Suprapubic skin (tissue), 4 donors: ENCODE measurements around the gene CYP46A1. TPM values are rescaled to one million over a fixed set of nuclear protein-coding genes. Genes with fewer than 3 reads are reported as not detected.

ENCODE experiments used
- DNase-seq, 2 donors: peaks; one replicate each; pipeline ENCODE4 v3.0.0-alpha.2; 2019; ENCODE audit warnings: low spot score in 2 of 2
- H3K27ac ChIP-seq: fragments of 200-600 bp; sonication (generic); one replicate; pipeline ENCODE4 v1.5.1; 2019
- H3K27me3 ChIP-seq: fragments of 200-600 bp; sonication (generic); one replicate; pipeline ENCODE4 v1.5.1; 2019
- H3K36me3 ChIP-seq: fragments of 200-600 bp; sonication (generic); one replicate; pipeline ENCODE4 v1.5.1; 2019
- H3K4me1 ChIP-seq: fragments of 200-600 bp; sonication (generic); one replicate; pipeline ENCODE4 v1.5.1; 2019
- H3K4me3 ChIP-seq: fragments of 200-600 bp; sonication (generic); one replicate; pipeline ENCODE4 v1.5.1; 2019; ENCODE audit warnings: mild to moderate bottlenecking
- H3K9me3 ChIP-seq: fragments of 200-600 bp; sonication (generic); one replicate; pipeline ENCODE4 v1.5.1; 2019
- CTCF ChIP-seq, 2 donors: fragments of 200-600 bp in 1 of 2; fragments of 450-650 bp in 1 of 2; sonication (generic) in 1 of 2; IDR thresholded peaks; one replicate each; pipeline ENCODE4 v1.5.1; 2016 to 2019; ENCODE audit warnings: antibody characterized with exemption in 2 of 2, mild to moderate bottlenecking in 1 of 2, moderate library complexity in 1 of 2
- EP300 ChIP-seq: sonication (generic); formaldehyde crosslinking; IDR thresholded peaks from one replicate; pipeline ENCODE4 v1.6.1; 2017; ENCODE audit warnings: antibody characterized with exemption
- POLR2A ChIP-seq, 2 donors: fragments of 450-650 bp; IDR thresholded peaks; one replicate each; pipeline ENCODE4 v1.6.1; 2017; ENCODE audit warnings: antibody characterized with exemption in 2 of 2, mild to moderate bottlenecking in 2 of 2, moderate library complexity in 2 of 2
- POLR2AphosphoS5 ChIP-seq, 3 donors: sonication (generic); formaldehyde crosslinking; IDR thresholded peaks; one replicate each; pipeline ENCODE4 v1.6.1; 2017; ENCODE audit warnings: antibody characterized with exemption in 3 of 3
- WGBS: methylation state at CpG from one replicate; pipeline ENCODE4 v1.1.5; 2018; 5-methylcytosine and 5-hydroxymethylcytosine counted together
- total RNA-seq, 4 donors: library from RNA; depleted of rRNA; stranded (reverse); fragments of >200 nt; gene quantifications; one replicate each; pipeline ENCODE4 v1.1.0, GENCODE V29; 2016

CYP46A1 gene
- total RNA-seq, 4 donors from 2014 or later: 0.47 to 2.0 (median 1.0) TPM; not detected in 1

- TF ChIP-seq EP300 (no peak), CTCF (IDR thresholded peaks at IDR 0.05) (no peak), POLR2A (IDR thresholded peaks at IDR 0.05) (no peak), POLR2AphosphoS5 (IDR thresholded peaks at IDR 0.05) (no peak)
- H3K27ac ChIP-seq: no peak overlapping the region
- no peaks in the 10 kb centered on the region for H3K27me3 ChIP-seq
- no peaks in the 10 kb centered on the region for H3K9me3 ChIP-seq
- WGBS: 96% methylated on average over 4 of the region's 9 CpGs
- H3K4me1 ChIP-seq: no peaks in the 10 kb centered on the region
- DNase-seq: no peak
- H3K4me3 ChIP-seq: no peak overlapping the region
- H3K36me3 ChIP-seq: peaks cover 3% of the 10 kb centered on the region
Measured at GRCh38 chr14:99667821-99668220, 16.3 kb upstream of the CYP46A1 start.

DNA sequence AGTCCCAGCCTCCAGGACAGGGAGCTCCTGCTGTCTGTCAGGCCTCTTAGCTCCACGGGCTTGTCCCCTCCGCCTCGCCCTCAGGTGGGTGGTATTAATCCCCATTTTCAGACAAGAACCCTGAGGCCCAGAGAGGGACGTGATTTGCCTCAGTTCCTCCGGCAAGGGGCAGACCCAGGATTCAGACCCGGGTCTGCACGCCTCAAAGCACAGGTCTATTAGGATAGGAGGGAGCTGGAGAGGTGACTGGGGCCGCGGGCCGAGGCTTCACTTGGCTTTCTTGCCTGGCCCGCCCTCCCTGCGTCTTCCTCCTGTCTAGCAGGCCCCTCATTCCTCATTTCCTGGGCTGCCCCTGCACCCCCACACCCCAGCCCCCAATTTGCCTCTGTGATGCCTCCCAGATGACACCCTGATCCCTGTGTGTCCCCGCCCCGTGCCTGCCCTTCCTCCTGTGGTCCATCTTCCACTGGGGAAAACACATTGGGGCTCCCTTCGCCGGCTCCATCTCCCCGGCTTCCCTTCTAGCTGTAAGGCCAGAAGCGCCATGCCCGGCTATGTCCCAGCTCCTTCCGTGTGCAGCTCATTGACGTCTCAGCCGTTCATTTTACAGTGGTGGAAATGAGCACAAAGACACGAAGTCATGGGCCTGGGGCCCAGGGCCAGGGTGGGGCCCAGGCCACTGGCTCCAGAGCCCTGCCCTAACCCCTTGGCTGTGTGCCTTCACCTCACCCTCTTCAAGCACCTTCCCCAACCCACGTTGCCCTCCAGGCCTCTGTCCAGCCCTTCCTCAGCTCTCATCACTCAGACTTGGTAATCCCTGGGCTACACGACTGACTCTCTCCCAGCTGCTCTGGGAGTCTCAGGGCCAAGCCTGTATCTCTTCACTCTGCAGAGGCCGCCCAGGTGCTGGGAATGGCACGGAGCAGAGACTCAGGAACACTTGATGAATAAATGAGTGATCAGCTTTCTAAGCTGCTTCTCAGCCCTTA lies 15.5 kb upstream of the CYP46A1 start:
- peaks cover 3% of the 10 kb centered on the region for H3K36me3 ChIP-seq
- no peak overlapping the region for H3K27ac ChIP-seq
- no peak for DNase-seq
- no peaks in the 10 kb centered on the region for H3K27me3 ChIP-seq
- WGBS: 80% methylated on average over 19 of the region's 27 CpGs
- no peak overlapping the region for H3K4me3 ChIP-seq
- H3K9me3 ChIP-seq: no peaks in the 10 kb centered on the region
- H3K4me1 ChIP-seq: no peaks in the 10 kb centered on the region
- TF ChIP-seq EP300 (no peak), POLR2AphosphoS5 (IDR thresholded peaks at IDR 0.05) (no peak), POLR2A (IDR thresholded peaks at IDR 0.05) (no peak), CTCF (IDR thresholded peaks at IDR 0.05) (no peak)

GRCh38 chr14:99670361-99671234 lies 13.5 kb upstream of the CYP46A1 start:
- no peaks in the 10 kb centered on the region for H3K9me3 ChIP-seq
- TF ChIP-seq EP300: no peak
- no peak for TF ChIP-seq POLR2AphosphoS5 (IDR thresholded peaks at IDR 0.05)
- no peak for TF ChIP-seq CTCF (IDR thresholded peaks at IDR 0.05)
- no peak for TF ChIP-seq POLR2A (IDR thresholded peaks at IDR 0.05)
- H3K4me3 ChIP-seq: no peak overlapping the region
- peaks cover 3% of the 10 kb centered on the region for H3K36me3 ChIP-seq
- H3K27me3 ChIP-seq: peaks cover 6% of the 10 kb centered on the region
- no peaks in the 10 kb centered on the region for H3K4me1 ChIP-seq
- no peak overlapping the region for H3K27ac ChIP-seq
- no peak for DNase-seq
- WGBS: 67% methylated on average over 14 of the region's 14 CpGs

DNA sequence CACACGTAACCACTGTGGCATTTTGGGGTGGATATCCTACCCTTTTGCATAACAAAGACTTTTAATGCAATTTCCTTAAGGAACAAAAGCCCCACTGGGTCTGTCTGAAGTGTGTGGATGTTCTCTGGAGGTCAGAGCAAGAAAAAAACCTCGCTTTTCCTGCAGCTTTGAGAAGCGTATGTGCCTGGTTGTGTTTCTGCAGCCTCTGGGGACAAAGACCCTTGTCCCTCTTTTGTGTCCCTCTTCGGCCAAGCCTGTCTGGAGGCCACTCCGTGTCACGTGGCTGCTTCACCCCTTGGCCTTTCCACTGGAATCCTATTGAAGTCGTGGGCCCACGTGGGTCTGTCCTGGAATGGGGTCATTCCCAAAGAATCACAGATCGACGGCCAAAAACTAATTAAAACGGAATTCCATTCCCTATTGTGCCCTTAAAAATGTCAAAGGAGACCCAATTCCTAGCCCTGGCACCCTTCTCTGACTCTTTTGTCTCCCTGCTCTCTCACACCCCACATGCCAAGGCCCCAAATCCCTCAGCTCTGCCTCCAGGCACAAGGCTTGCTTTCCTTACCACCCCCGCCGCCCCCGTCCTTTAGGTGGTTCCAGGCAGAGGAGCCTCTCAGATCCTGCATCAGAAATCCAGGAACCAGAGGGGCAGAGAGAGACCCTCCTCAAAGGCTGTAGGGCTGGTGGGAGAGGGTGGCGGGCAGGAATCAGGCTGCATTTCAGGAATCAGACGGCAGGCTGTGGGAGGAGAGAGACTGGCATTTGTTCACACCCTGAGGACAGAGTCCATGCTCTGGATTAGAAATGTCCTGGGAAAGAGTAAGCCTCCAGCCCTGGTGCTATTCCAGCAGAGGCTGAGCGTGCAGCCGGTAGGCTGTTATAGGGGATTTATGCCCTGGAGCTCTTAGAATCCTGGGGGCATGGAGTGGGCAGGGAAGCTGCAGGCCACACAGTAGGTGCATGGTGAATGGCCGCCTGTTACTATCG lies 12.6 kb upstream of the CYP46A1 start:
- Histone ChIP-seq H3K36me3 (peaks cover 3% of the 10 kb centered on the region), H3K4me3 (no peak overlapping the region), H3K27ac (no peak overlapping the region), H3K9me3 (no peaks in the 10 kb centered on the region), H3K4me1 (no peaks in the 10 kb centered on the region), H3K27me3 (peaks cover 8% of the 10 kb centered on the region)
- 66% methylated on average over 20 of the region's 20 CpGs for WGBS
- DNase-seq: no peak
- TF ChIP-seq POLR2AphosphoS5 (IDR thresholded peaks at IDR 0.05) (no peak), EP300 (no peak), POLR2A (IDR thresholded peaks at IDR 0.05) (no peak), CTCF (IDR thresholded peaks at IDR 0.05) (no peak)
